ENCODE measurements around the gene REC8. TPM values are rescaled to one million over a fixed set of nuclear protein-coding genes. Genes with fewer than 3 reads are reported as not detected.

Gene REC8
- total RNA-seq, 4 donors from 2014 or later: 9.5 to 54.3 (median 42.1) TPM

DNA sequence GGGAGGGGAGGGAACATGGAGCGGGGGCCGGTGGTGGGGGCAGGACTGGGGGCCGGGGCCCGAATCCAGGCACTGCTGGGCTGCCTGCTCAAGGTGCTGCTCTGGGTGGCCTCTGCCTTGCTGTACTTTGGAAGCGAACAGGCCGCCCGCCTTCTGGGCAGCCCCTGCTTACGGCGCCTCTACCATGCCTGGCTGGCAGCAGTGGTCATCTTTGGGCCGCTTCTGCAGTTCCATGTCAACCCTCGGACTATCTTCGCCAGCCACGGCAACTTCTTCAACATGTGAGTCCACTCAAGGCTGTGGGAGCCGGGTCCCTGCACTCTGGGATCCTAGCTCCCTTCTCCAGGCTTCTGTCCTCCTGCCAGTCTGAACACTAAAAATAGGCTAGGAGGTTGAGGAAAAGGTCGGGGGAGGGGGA lies 40.3 kb upstream of the REC8 start:
- TF ChIP-seq, protein P1, sequence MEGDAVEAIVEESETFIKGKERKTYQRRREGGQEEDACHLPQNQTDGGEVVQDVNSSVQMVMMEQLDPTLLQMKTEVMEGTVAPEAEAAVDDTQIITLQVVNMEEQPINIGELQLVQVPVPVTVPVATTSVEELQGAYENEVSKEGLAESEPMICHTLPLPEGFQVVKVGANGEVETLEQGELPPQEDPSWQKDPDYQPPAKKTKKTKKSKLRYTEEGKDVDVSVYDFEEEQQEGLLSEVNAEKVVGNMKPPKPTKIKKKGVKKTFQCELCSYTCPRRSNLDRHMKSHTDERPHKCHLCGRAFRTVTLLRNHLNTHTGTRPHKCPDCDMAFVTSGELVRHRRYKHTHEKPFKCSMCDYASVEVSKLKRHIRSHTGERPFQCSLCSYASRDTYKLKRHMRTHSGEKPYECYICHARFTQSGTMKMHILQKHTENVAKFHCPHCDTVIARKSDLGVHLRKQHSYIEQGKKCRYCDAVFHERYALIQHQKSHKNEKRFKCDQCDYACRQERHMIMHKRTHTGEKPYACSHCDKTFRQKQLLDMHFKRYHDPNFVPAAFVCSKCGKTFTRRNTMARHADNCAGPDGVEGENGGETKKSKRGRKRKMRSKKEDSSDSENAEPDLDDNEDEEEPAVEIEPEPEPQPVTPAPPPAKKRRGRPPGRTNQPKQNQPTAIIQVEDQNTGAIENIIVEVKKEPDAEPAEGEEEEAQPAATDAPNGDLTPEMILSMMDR (IDR thresholded peaks at IDR 0.05): no peak
- no peak for TF ChIP-seq POLR2A (IDR thresholded peaks at IDR 0.05)
- no peak for DNase-seq
- Histone ChIP-seq H3K27me3 (no peaks in the 10 kb centered on the region), H3K4me1 (peaks cover 0 to under 1% of the 10 kb centered on the region in 2 donors), H3K4me3 (no peak overlapping the region), H3K9me3 (no peaks in the 10 kb centered on the region), H3K27ac (peak overlapping the region; percentile 30), H3K36me3 (no peaks in the 10 kb centered on the region)
- intact Hi-C loops (cut with DNase I; ENCODE audit: low total_unique reads): no loop called here

DNA sequence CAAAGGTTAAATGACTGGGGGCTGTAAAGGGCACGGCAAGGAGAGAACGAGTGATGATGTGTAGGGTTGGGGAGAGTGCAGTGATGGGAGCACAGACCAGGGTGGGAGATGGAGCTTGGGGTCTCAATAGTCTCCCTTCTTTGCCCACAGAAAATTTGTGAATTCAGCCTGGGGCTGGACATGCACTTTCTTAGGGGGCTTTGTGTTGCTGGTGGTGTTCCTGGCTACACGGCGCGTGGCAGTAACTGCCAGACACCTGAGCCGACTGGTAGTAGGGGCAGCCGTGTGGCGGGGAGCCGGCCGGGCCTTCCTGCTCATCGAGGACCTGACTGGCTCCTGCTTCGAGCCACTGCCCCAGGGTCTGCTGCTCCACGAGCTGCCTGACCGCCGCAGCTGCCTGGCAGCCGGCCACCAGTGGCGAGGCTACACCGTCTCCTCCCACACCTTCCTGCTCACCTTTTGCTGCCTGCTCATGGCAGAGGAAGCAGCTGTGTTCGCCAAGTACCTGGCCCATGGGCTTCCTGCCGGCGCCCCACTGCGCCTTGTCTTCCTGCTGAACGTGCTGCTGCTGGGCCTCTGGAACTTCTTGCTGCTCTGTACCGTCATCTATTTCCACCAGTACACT lies 39.7 kb upstream of the REC8 start:
- TF ChIP-seq, protein P1 (IDR thresholded peaks at IDR 0.05): no peak
- TF ChIP-seq POLR2A (IDR thresholded peaks at IDR 0.05): no peak
- Histone ChIP-seq H3K9me3 (no peaks in the 10 kb centered on the region), H3K4me3 (no peak overlapping the region), H3K4me1 (peaks cover 0 to 7% of the 10 kb centered on the region in 2 donors), H3K36me3 (no peaks in the 10 kb centered on the region), H3K27me3 (no peaks in the 10 kb centered on the region), H3K27ac (no peak overlapping the region)
- DNase-seq: no peak
- intact Hi-C loops (cut with DNase I; ENCODE audit: low total_unique reads): no loop called here

DNA sequence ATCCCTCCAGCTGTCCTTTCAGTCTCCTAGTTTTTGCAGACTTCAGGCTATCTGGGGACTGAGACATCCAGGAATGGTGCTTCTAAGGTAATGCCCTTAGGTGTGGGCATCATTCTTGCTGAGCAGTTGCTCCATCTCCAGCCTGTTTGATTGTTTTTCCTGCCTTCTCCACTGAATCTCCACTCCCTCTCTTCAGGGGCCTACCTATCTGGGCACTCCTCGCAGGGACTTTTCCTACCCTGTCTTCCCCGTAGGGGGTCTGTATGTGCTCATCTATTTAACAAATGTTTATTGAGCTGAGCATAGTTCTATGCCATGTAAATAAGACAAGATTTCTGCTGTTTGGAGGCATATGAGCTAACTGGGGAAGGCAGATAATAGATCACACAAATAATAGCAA lies 38.9 kb upstream of the REC8 start:
- no peak for TF ChIP-seq POLR2A (IDR thresholded peaks at IDR 0.05)
- TF ChIP-seq, protein P1 (IDR thresholded peaks at IDR 0.05): no peak
- DNase-seq: no peak
- Histone ChIP-seq H3K4me3 (no peak overlapping the region), H3K27me3 (no peaks in the 10 kb centered on the region), H3K4me1 (peaks cover 0 to 7% of the 10 kb centered on the region in 2 donors), H3K9me3 (no peaks in the 10 kb centered on the region), H3K36me3 (no peaks in the 10 kb centered on the region), H3K27ac (no peak overlapping the region)
- intact Hi-C loops (cut with DNase I; ENCODE audit: low total_unique reads): no loop called here

DNA sequence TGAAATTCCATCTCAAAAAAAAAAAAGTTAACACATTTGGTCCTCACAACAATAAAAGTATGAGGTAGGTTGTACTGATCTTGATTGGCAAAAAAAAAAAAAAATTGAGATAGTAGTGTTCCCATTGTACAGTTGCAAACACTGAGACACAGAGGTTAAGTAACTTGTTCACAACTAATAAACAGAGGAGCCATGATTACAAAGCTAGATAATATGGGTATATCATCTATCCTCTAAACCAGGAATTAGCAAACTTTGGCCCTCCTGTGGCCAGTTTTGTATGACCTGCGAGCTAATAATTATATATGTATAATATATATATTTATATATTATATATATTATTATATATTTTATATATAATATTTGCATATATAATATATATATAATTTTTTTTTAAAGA lies 38.1 kb upstream of the REC8 start:
- H3K4me1 ChIP-seq: peaks cover 0 to 7% of the 10 kb centered on the region in 2 donors
- no peak for TF ChIP-seq POLR2A (IDR thresholded peaks at IDR 0.05)
- H3K4me3 ChIP-seq: no peak overlapping the region
- H3K9me3 ChIP-seq: no peaks in the 10 kb centered on the region
- intact Hi-C loops (cut with DNase I; ENCODE audit: low total_unique reads): no loop called here
- H3K27ac ChIP-seq: no peak overlapping the region
- no peak for DNase-seq
- H3K27me3 ChIP-seq: no peaks in the 10 kb centered on the region
- no peaks in the 10 kb centered on the region for H3K36me3 ChIP-seq

DNA sequence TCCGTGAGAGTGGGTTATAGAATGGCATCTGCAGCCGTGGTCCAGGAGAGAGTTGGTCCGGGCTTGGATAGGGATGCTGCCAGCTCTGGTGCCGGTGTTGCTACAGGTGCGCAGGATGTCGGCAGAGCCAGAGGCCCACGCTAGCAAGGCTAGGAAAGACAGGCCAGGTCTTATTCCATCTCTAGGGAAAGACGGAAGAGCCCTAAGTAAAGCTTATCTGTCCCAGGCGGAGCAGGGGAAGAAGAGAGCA lies 36.4 kb upstream of the REC8 start:
- Histone ChIP-seq H3K9me3 (no peaks in the 10 kb centered on the region), H3K4me1 (peaks cover 4 to 7% of the 10 kb centered on the region in 2 donors), H3K36me3 (no peaks in the 10 kb centered on the region), H3K27ac (peak overlapping the region; percentile 90 to 95), H3K4me3 (peak overlapping the region; percentile 84 to 97), H3K27me3 (no peaks in the 10 kb centered on the region)
- intact Hi-C loops (cut with DNase I; ENCODE audit: low total_unique reads): no loop called here
- TF ChIP-seq POLR2A (IDR thresholded peaks at IDR 0.05): no peak
- TF ChIP-seq, protein P1 (IDR thresholded peaks at IDR 0.05): no peak
- no peak for DNase-seq

All from uterus (tissue), 4 donors.